Right cardiac atrium (tissue), 5 donors: ENCODE results near the gene STK35. TPM values are rescaled to one million over a fixed set of nuclear protein-coding genes. Genes with fewer than 3 reads are reported as not detected.

Experiments
- ATAC-seq, 2 donors: fragments of 200-7000 bp; cut with Tn5 transposase; one replicate each; pipeline versions ENCODE4 v1.8.0 to v1.9.1; 2020; ENCODE audit warnings: moderate library complexity in 2 of 2, mild to moderate bottlenecking in 1 of 2
- DNase-seq, 3 donors: peaks; one replicate each; pipeline ENCODE4 v3.0.0-alpha.2; 2020
- H3K27ac ChIP-seq: one replicate; pipeline ENCODE4 v1.5.1; 2013; ENCODE audit warnings: mild to moderate bottlenecking, low read length, control low read depth, moderate library complexity
- H3K27me3 ChIP-seq: one replicate; pipeline ENCODE4 v1.6.1; 2013; ENCODE audit not compliant: control insufficient read depth, insufficient read depth
- H3K4me1 ChIP-seq: one replicate; pipeline ENCODE4 v1.6.1; 2013; ENCODE audit warnings: low read length; ENCODE audit not compliant: control insufficient read depth, insufficient read depth
- H3K4me3 ChIP-seq: one replicate; pipeline ENCODE4 v1.5.1; 2013; ENCODE audit warnings: low read length, control low read depth
- H3K9me3 ChIP-seq: one replicate; pipeline ENCODE4 v1.6.1; 2013; ENCODE audit warnings: low read length; ENCODE audit not compliant: control insufficient read depth
- WGBS: extraction: QIAGEN DNeasy Blood & Tissue Kit; methylation state at CpG from one replicate; pipeline ENCODE4 v1.1.7; 2013; 5-methylcytosine and 5-hydroxymethylcytosine counted together
- intact Hi-C, 4 donors: fragments of 100-400 bp; cut with DNase I; formaldehyde crosslinking; loops; one replicate each; pipeline versions ENCODE4 v1.11.0 to v1.14.0; 2022 to 2023
- polyA plus RNA-seq: library from polyadenylated mRNA; stranded (reverse); fragments of 200-250 nt; gene quantifications from one replicate; pipeline ENCODE4 v1.2.3, GENCODE V29; 2013
- total RNA-seq, 4 donors: library from RNA; stranded (reverse); fragmentation: NEBNext Ultra II Directional; extraction: Animal tissue kit (Norgen Biotek cat#: 25700); gene quantifications; one replicate each; pipeline ENCODE4 v1.2.1, GENCODE V29; 2021
- donor health status: healthy with polysubstance abuse.
- donor health status: DM: no; HTN: yes; CAD: no.
- donor health status: DM: no; HTN: no; CAD: no.
- donor health status: DM: no; HTN: yes; CAD: no; lungs with severe emphysema.
- donor health status: DM: yes; HTN: yes; CAD: no.

STK35 gene
- total and polyA plus RNA-seq, 5 donors: 7.8 to 16.5 (median 11.0) TPM

- Histone ChIP-seq H3K27ac (no peak overlapping the region), H3K9me3 (no peaks in the 10 kb centered on the region), H3K4me1 (peaks cover 46% of the 10 kb centered on the region), H3K27me3 (no peaks in the 10 kb centered on the region), H3K4me3 (no peak overlapping the region)
- no peak for DNase-seq
- no peak for ATAC-seq
- intact Hi-C loops: no loop called here
- 81% methylated on average over 5 of the region's 5 CpGs for WGBS
These were observed 22.1 kb downstream of the STK35 start for GRCh38 chr20:2123720-2124119.

- Histone ChIP-seq H3K4me3 (no peak overlapping the region), H3K27ac (no peak overlapping the region), H3K9me3 (no peaks in the 10 kb centered on the region), H3K27me3 (no peaks in the 10 kb centered on the region), H3K4me1 (peaks cover 46% of the 10 kb centered on the region)
- intact Hi-C loops: no loop called here
- 60% methylated on average over 7 of the region's 7 CpGs for WGBS
- peak in 1 of 2 donors; percentile 5 for ATAC-seq
- no peak for DNase-seq
These were observed 23.1 kb downstream of the STK35 start for GRCh38 chr20:2124564-2125213.

- Histone ChIP-seq H3K27me3 (no peaks in the 10 kb centered on the region), H3K4me1 (peaks cover 48% of the 10 kb centered on the region), H3K27ac (peak overlapping the region; percentile 1), H3K4me3 (no peak overlapping the region), H3K9me3 (no peaks in the 10 kb centered on the region)
- ATAC-seq: no peak
- 59% methylated on average over 7 of the region's 7 CpGs for WGBS
- intact Hi-C loops: no loop called here
- peak in 1 of 3 donors; percentile 56 for DNase-seq
These were observed 24.0 kb downstream of the STK35 start for GRCh38 chr20:2125474-2126112.

GRCh38 chr20:2127238-2127637 is 25.6 kb downstream of the STK35 start:
- Histone ChIP-seq H3K4me1 (peaks cover 37% of the 10 kb centered on the region), H3K9me3 (no peaks in the 10 kb centered on the region), H3K4me3 (no peak overlapping the region), H3K27me3 (no peaks in the 10 kb centered on the region), H3K27ac (no peak overlapping the region)
- intact Hi-C loops: no loop called here
- 57% methylated on average over 1 of the region's 1 CpG for WGBS
- ATAC-seq (no peak), DNase-seq (no peak)

GRCh38 chr20:2128542-2128941 is 26.9 kb downstream of the STK35 start:
- ATAC-seq (no peak), DNase-seq (no peak)
- no peak overlapping the region for H3K4me3 ChIP-seq
- H3K4me1 ChIP-seq: peaks cover 43% of the 10 kb centered on the region
- H3K27ac ChIP-seq: no peak overlapping the region
- WGBS: 89% methylated on average over 6 of the region's 6 CpGs
- H3K27me3 ChIP-seq: no peaks in the 10 kb centered on the region
- intact Hi-C loops: no loop called here
- H3K9me3 ChIP-seq: no peaks in the 10 kb centered on the region

- no peaks in the 10 kb centered on the region for H3K27me3 ChIP-seq
- peaks cover 30% of the 10 kb centered on the region for H3K4me1 ChIP-seq
- H3K4me3 ChIP-seq: no peak overlapping the region
- WGBS: 71% methylated on average over 15 of the region's 15 CpGs
- peak overlapping the region; percentile 31 for H3K27ac ChIP-seq
- ATAC-seq (no peak), DNase-seq (no peak)
- H3K9me3 ChIP-seq: no peaks in the 10 kb centered on the region
- intact Hi-C loops: no loop called here
These were observed 28.5 kb downstream of the STK35 start for GRCh38 chr20:2130062-2130591.

- H3K27ac ChIP-seq: no peak overlapping the region
- ATAC-seq: no peak
- H3K9me3 ChIP-seq: no peaks in the 10 kb centered on the region
- 88% methylated on average over 9 of the region's 9 CpGs for WGBS
- no peaks in the 10 kb centered on the region for H3K27me3 ChIP-seq
- intact Hi-C loops: no loop called here
- peaks cover 26% of the 10 kb centered on the region for H3K4me1 ChIP-seq
- no peak for DNase-seq
- H3K4me3 ChIP-seq: no peak overlapping the region
These were observed 29.1 kb downstream of the STK35 start for GRCh38 chr20:2130683-2131082.

- no peaks in the 10 kb centered on the region for H3K27me3 ChIP-seq
- H3K27ac ChIP-seq: no peak overlapping the region
- 100% methylated on average over 3 of the region's 3 CpGs for WGBS
- no peak overlapping the region for H3K4me3 ChIP-seq
- ATAC-seq (no peak), DNase-seq (no peak)
- intact Hi-C loops: no loop called here
- no peaks in the 10 kb centered on the region for H3K9me3 ChIP-seq
- peaks cover 23% of the 10 kb centered on the region for H3K4me1 ChIP-seq
These were observed 29.7 kb downstream of the STK35 start for GRCh38 chr20:2131366-2131765.

- Histone ChIP-seq H3K27me3 (no peaks in the 10 kb centered on the region), H3K4me3 (no peak overlapping the region), H3K27ac (no peak overlapping the region), H3K4me1 (peaks cover 23% of the 10 kb centered on the region), H3K9me3 (no peaks in the 10 kb centered on the region)
- no peak for DNase-seq
- no peak for ATAC-seq
- intact Hi-C loops: no loop called here
- 92% methylated on average over 3 of the region's 3 CpGs for WGBS
These were observed 30.9 kb downstream of the STK35 start for GRCh38 chr20:2132461-2132901.

GRCh38 chr20:2133318-2134183 is 31.9 kb downstream of the STK35 start:
- WGBS: 68% methylated on average over 9 of the region's 9 CpGs
- peaks cover 27% of the 10 kb centered on the region for H3K4me1 ChIP-seq
- H3K27me3 ChIP-seq: no peaks in the 10 kb centered on the region
- DNase-seq (peak in 2 of 3 donors; percentile 51 to 72), ATAC-seq (peak; percentile 79 to 82)
- intact Hi-C loops: no loop called here
- H3K9me3 ChIP-seq: no peaks in the 10 kb centered on the region
- H3K27ac ChIP-seq: peak overlapping the region; percentile 43
- no peak overlapping the region for H3K4me3 ChIP-seq

GRCh38 chr20:2135013-2135412 is 33.4 kb downstream of the STK35 start:
- Histone ChIP-seq H3K27ac (no peak overlapping the region), H3K4me1 (peaks cover 28% of the 10 kb centered on the region), H3K4me3 (no peak overlapping the region), H3K9me3 (no peaks in the 10 kb centered on the region), H3K27me3 (no peaks in the 10 kb centered on the region)
- intact Hi-C loops: no loop called here
- 55% methylated on average over 4 of the region's 4 CpGs for WGBS
- no peak for DNase-seq
- no peak for ATAC-seq
